Right lobe of liver (tissue), 4 donors: ENCODE data around the gene TET1.
A peak's percentile ranks its signal among the peaks of the same experiment; 100 is the strongest.

ENCODE experiments used
- CTCF ChIP-seq, 4 donors: fragments of 200-600 bp in 3 of 4; fragments of 450-650 bp in 1 of 4; IDR thresholded peaks; one replicate each; pipeline versions ENCODE4 v1.5.1 to v1.8.0; 2016 to 2022; ENCODE audit warnings: antibody characterized with exemption in 4 of 4, mild to moderate bottlenecking in 2 of 4
- POLR2A ChIP-seq: fragments of 450-650 bp; IDR thresholded peaks from one replicate; pipeline ENCODE4 v1.6.1; 2017; ENCODE audit warnings: antibody characterized with exemption, mild to moderate bottlenecking
- donor health status: DM: no; HTN: no; CAD: no.
- donor health status: DM: no; HTN: no; CAD: no.
- donor health status: DM: no; HTN: yes; CAD: no.

GRCh38 chr10:68550747-68551411, 9.3 kb upstream of the TET1 start:
- TF ChIP-seq CTCF (IDR thresholded peaks at IDR 0.05) (peak; percentile 61 to 69 (median 61)), POLR2A (no peak)
